Measurements from ENCODE around the gene ACOT7. TPM values are rescaled to one million over a fixed set of nuclear protein-coding genes. Genes with fewer than 3 reads are reported as not detected.

ACOT7 gene
- total RNA-seq, 1 donor from 2014 or later: 107 TPM

DNA sequence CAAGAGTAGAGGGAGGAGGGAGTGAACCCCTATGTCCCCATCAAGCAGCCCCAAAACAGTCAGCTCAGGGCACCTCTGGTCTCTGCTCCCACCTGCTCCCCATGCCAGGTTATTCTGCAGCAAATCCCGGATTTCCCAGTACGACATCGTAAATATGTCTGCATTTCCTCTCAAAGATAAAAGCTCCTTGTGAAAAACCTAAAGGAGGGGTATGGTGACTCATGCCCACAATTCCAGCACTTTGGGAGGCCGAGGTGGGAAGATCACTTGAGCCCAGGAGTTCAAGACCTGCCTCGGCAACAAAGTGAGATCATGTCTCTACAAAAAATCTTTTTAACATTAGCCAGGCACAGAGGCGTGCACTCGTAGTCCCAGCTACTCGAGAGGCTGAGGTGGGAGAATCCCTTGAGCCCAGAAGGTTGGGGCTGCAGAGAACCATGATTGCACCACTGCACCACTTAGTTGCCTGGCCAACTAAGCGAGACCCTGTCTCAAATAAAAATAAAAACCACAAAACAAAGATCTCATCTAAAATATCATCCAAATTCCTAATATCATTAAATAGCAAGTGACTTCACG, 7.1 kb downstream of the ACOT7 start:
- peak overlapping the region; percentile 19 for H3K4me3 Mint-ChIP-seq
- H3K27ac Mint-ChIP-seq (ENCODE audit: unreplicated experiment): peak overlapping the region; percentile 40
- H3K27me3 Mint-ChIP-seq (ENCODE audit: low read depth): no peaks in the 10 kb centered on the region
- TF ChIP-seq, protein P1, sequence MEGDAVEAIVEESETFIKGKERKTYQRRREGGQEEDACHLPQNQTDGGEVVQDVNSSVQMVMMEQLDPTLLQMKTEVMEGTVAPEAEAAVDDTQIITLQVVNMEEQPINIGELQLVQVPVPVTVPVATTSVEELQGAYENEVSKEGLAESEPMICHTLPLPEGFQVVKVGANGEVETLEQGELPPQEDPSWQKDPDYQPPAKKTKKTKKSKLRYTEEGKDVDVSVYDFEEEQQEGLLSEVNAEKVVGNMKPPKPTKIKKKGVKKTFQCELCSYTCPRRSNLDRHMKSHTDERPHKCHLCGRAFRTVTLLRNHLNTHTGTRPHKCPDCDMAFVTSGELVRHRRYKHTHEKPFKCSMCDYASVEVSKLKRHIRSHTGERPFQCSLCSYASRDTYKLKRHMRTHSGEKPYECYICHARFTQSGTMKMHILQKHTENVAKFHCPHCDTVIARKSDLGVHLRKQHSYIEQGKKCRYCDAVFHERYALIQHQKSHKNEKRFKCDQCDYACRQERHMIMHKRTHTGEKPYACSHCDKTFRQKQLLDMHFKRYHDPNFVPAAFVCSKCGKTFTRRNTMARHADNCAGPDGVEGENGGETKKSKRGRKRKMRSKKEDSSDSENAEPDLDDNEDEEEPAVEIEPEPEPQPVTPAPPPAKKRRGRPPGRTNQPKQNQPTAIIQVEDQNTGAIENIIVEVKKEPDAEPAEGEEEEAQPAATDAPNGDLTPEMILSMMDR (conservative IDR thresholded peaks at IDR 0.05): no peak
- peaks cover 4% of the 10 kb centered on the region for H3K36me3 Mint-ChIP-seq (ENCODE audit: low read depth)
- H3K4me1 Mint-ChIP-seq: peaks cover 39% of the 10 kb centered on the region
- DNase-seq (ENCODE audit: low read depth, low spot score): no peak
- peaks cover 2% of the 10 kb centered on the region for H3K9me3 Mint-ChIP-seq

DNA sequence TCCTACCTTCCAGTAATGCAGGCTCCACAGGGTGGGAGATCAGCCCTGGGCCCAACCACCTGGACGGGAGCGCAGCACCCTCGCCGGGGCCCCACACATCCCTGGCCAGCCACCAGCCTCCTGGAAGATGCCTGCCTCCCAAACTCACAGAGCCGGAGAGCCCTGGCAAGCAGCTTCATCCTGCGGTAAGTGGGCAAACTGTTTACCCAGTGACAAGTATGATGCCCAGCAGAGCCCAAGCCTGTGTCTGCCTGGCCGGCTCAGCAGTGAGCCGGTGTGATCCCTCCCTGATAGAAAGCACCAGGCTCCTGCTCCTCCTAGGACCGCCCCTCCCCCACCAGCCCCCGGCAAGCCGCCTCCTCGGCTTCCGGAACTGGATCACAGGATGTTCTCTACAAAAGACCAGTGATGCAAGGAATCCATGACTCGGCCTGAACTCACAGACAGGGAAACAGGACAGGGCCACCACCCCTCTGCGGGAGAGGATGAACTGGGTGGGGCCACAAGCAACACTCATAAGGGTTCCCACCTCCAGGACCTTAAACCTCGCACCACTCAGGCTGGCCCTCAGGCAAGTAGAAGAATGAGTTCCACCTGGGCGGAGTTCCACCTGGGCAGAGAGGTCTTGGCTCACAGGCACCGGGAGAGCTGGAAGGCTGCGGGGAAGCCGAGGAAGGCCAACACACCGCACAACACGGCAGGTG, 7.9 kb downstream of the ACOT7 start:
- TF ChIP-seq, protein P1 (conservative IDR thresholded peaks at IDR 0.05): no peak
- DNase-seq (ENCODE audit: low read depth, low spot score): peak; percentile 31
- peaks cover 2% of the 10 kb centered on the region for H3K9me3 Mint-ChIP-seq
- peak overlapping the region; percentile 42 for H3K4me3 Mint-ChIP-seq
- H3K27ac Mint-ChIP-seq (ENCODE audit: unreplicated experiment): peak overlapping the region; percentile 75
- peaks cover 38% of the 10 kb centered on the region for H3K4me1 Mint-ChIP-seq
- H3K27me3 Mint-ChIP-seq (ENCODE audit: low read depth): no peaks in the 10 kb centered on the region
- H3K36me3 Mint-ChIP-seq (ENCODE audit: low read depth): peaks cover 6% of the 10 kb centered on the region

DNA sequence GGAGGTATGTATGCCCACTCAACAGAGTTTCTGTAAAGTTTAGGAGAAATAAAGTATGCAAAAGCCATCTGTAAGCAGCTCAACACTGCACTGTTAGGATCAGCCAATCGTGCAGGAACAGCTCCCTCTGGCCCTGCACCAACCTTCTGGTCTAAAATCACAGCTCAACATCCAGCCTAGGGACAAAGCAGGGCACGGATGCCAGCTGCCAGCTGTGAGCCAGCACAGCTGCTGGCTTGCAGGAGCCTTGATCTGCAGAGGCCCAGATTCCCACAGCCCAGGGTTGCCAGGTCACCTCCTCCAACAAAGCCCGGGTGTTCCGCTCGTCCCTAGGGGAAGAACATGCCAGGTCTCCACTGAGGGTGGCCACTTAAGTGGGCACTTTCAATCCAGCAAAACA, 8.6 kb downstream of the ACOT7 start:
- Mint-ChIP-seq H3K27ac (ENCODE audit: unreplicated experiment) (peak overlapping the region; percentile 75), H3K36me3 (ENCODE audit: low read depth) (peaks cover 9% of the 10 kb centered on the region), H3K27me3 (ENCODE audit: low read depth) (no peaks in the 10 kb centered on the region), H3K4me3 (no peak overlapping the region), H3K4me1 (peaks cover 36% of the 10 kb centered on the region), H3K9me3 (peaks cover 2% of the 10 kb centered on the region)
- no peak for DNase-seq (ENCODE audit: low read depth, low spot score)
- TF ChIP-seq, protein P1 (conservative IDR thresholded peaks at IDR 0.05): no peak

DNA sequence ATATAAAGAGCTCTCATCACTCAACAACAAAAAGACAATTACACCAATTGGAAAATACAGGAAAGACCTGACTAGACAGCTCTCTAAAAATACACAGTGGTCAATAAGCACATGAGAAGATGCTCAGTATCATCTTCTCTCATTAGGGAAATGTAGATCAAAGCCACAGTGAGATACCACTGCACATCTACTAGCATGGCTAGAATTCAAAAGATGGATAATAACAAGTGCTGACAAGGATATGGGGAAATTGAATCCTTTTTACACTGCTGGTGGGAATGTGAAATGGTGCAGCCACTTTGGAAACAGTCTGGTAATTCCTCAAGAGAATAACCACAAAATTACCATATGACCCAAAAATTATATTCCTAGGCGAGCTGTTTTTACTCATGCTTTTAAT, 9.4 kb downstream of the ACOT7 start:
- TF ChIP-seq, protein P1 (conservative IDR thresholded peaks at IDR 0.05): no peak
- no peaks in the 10 kb centered on the region for H3K27me3 Mint-ChIP-seq (ENCODE audit: low read depth)
- peaks cover 31% of the 10 kb centered on the region for H3K4me1 Mint-ChIP-seq
- peaks cover 10% of the 10 kb centered on the region for H3K36me3 Mint-ChIP-seq (ENCODE audit: low read depth)
- no peak for DNase-seq (ENCODE audit: low read depth, low spot score)
- H3K9me3 Mint-ChIP-seq: peaks cover 2% of the 10 kb centered on the region
- no peak overlapping the region for H3K27ac Mint-ChIP-seq (ENCODE audit: unreplicated experiment)
- no peak overlapping the region for H3K4me3 Mint-ChIP-seq

DNA sequence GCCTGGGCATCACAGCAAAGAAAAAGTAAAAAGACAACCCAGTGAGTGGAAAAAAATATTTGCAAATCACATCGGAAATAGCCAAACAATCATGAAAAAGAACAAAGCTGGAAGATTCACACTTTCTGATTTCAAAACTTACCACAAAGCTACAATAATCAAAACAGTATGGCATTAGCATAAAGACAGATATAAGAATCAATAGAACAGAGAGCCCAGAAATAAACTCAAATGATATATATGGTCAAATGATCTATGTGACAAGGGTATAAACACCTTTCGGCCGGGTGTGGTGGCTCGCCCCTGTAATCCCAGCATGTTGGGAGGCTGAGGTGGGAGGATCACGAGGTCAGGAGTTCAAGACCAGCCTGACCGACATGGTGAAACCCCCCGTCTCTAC, 13.5 kb downstream of the ACOT7 start:
- H3K36me3 Mint-ChIP-seq (ENCODE audit: low read depth): peaks cover 7% of the 10 kb centered on the region
- H3K4me1 Mint-ChIP-seq: peaks cover 7% of the 10 kb centered on the region
- no peak for DNase-seq (ENCODE audit: low read depth, low spot score)
- TF ChIP-seq, protein P1 (conservative IDR thresholded peaks at IDR 0.05): no peak
- H3K9me3 Mint-ChIP-seq: peaks cover 2% of the 10 kb centered on the region
- H3K4me3 Mint-ChIP-seq: no peak overlapping the region
- no peaks in the 10 kb centered on the region for H3K27me3 Mint-ChIP-seq (ENCODE audit: low read depth)
- no peak overlapping the region for H3K27ac Mint-ChIP-seq (ENCODE audit: unreplicated experiment)

Data from neural crest cell (in vitro differentiated cells).